Stimulated activated CD4-positive, alpha-beta T cell treated with anti-CD3 and anti-CD28 coated beads, TNF-alpha, amount 100 ng/mL, for 1 hour (primary cell): ENCODE data around the gene ETV2.
"Not testable (repeated sequence)": the region's sequence is repeated elsewhere in the genome, so short reads cannot be mapped to it uniquely, and the experiment has no call there.

Experiments
- DNase-seq, 3 donors: peaks; one replicate each; pipeline ENCODE4 v3.0.0-alpha.2; 2020; ENCODE audit warnings: low read depth in 3 of 3, low spot score in 1 of 3

Gene ETV2

GRCh38 chr19:35656700-35657099, 15.2 kb downstream of the ETV2 start:
- no peak for DNase-seq

GRCh38 chr19:35657904-35658700, 16.6 kb downstream of the ETV2 start:
- no peak for DNase-seq

GRCh38 chr19:35661995-35662340, 20.4 kb downstream of the ETV2 start:
- DNase-seq: no peak

- no peak for DNase-seq
Observed at GRCh38 chr19:35663981-35664380, 22.4 kb downstream of the ETV2 start.

GRCh38 chr19:35665157-35665556, 23.6 kb downstream of the ETV2 start:
- DNase-seq: no peak

- no peak for DNase-seq
Observed at GRCh38 chr19:35665604-35666003, 24.1 kb downstream of the ETV2 start.

GRCh38 chr19:35666251-35666913, 24.8 kb downstream of the ETV2 start, which contains the start of gene UPK1A:
Gene UPK1A, plus strand, starts transcription at chr19:35666517. Its CDS starts 296 bp downstream, at chr19:35666813.
- no peak for DNase-seq

- no peak for DNase-seq
Observed at GRCh38 chr19:35669566-35669965, 28.0 kb downstream of the ETV2 start.

- DNase-seq: no peak
Observed at GRCh38 chr19:35669974-35670373, 28.4 kb downstream of the ETV2 start.

GRCh38 chr19:35670686-35671085, 29.1 kb downstream of the ETV2 start:
- DNase-seq: no peak

GRCh38 chr19:35671818-35672217, 30.3 kb downstream of the ETV2 start:
- no peak for DNase-seq

- peak in 2 of 3 donors; percentile 5 to 11 for DNase-seq
Observed at GRCh38 chr19:35673121-35673804, 31.7 kb downstream of the ETV2 start.

GRCh38 chr19:35675589-35676140, 34.1 kb downstream of the ETV2 start:
- no peak for DNase-seq

- no peak for DNase-seq
Observed at GRCh38 chr19:35689836-35690235, 48.3 kb downstream of the ETV2 start.

- not testable (repeated sequence) for DNase-seq
Observed at GRCh38 chr19:35691106-35691505, 49.6 kb downstream of the ETV2 start.

GRCh38 chr19:35692010-35692409, 50.5 kb downstream of the ETV2 start:
- DNase-seq: no peak

- no peak for DNase-seq
Observed at GRCh38 chr19:35693422-35693821, 51.9 kb downstream of the ETV2 start.

- DNase-seq: peak; percentile 76 to 89 (median 82)
Observed at GRCh38 chr19:35693835-35694599, 52.5 kb downstream of the ETV2 start.
